ENCODE results near the gene CHP2. TPM values are rescaled to one million over a fixed set of nuclear protein-coding genes. Genes with fewer than 3 reads are reported as not detected.
"Not testable (repeated sequence)": the region's sequence is repeated elsewhere in the genome, so short reads cannot be mapped to it uniquely, and the experiment has no call there.

CHP2 gene
- total RNA-seq, 3 donors from 2014 or later = 97.5 to 432 (median 101) TPM

GRCh38 chr16:23724785-23725131 lies 30.1 kb upstream of the CHP2 start:
- Histone ChIP-seq H3K36me3 (ENCODE audit: low read depth) (no peaks in the 10 kb centered on the region), H3K4me1 (ENCODE audit: low read depth) (peaks cover 2% of the 10 kb centered on the region), H3K9me3 (peaks cover 4% of the 10 kb centered on the region), H3K4me3 (no peak overlapping the region)
- no peak for TF ChIP-seq CTCF (IDR thresholded peaks at IDR 0.05)
- DNase-seq (no peak), ATAC-seq (no peak)
- intact Hi-C loops (cut with DNase I, micrococcal nuclease) = no loop called here

DNA sequence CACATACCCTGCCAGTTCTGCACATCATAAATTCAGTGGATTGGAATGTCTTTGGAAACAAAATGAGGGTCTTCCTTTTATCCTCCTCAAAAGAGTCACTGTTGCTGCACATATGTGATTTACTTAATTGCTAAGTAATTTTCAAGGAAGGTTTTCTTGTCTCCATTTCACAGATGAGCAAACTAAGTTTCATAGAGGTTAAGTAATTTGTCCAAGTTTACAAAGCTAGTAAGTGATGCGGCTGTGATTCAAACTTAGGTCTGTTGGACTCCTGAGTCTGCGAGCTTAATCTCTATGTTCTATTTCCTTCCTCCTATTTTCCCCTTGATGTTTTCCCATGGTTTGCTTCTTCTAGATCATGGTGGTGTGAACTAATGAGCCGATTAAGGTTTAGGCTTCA lies 28.1 kb upstream of the CHP2 start:
- no peak for TF ChIP-seq CTCF (IDR thresholded peaks at IDR 0.05)
- ATAC-seq = no peak

GRCh38 chr16:23728112-23728477 lies 26.7 kb upstream of the CHP2 start:
- intact Hi-C loops (cut with DNase I, micrococcal nuclease) = no loop called here
- DNase-seq = no peak
- peaks cover 9% of the 10 kb centered on the region for H3K4me1 ChIP-seq (ENCODE audit: low read depth)
- H3K9me3 ChIP-seq = no peaks in the 10 kb centered on the region
- no peaks in the 10 kb centered on the region for H3K36me3 ChIP-seq (ENCODE audit: low read depth)
- no peak for TF ChIP-seq CTCF (IDR thresholded peaks at IDR 0.05)
- no peak for ATAC-seq
- no peak overlapping the region for H3K4me3 ChIP-seq

More for the DNA sequence above, 28.1 kb upstream of the CHP2 start:
- peaks cover 4% of the 10 kb centered on the region for H3K9me3 ChIP-seq
- DNase-seq = no peak
- intact Hi-C loops (cut with DNase I, micrococcal nuclease) = no loop called here
- H3K36me3 ChIP-seq (ENCODE audit: low read depth) = no peaks in the 10 kb centered on the region
- H3K4me3 ChIP-seq = no peak overlapping the region
- H3K4me1 ChIP-seq (ENCODE audit: low read depth) = peaks cover 9% of the 10 kb centered on the region

DNA sequence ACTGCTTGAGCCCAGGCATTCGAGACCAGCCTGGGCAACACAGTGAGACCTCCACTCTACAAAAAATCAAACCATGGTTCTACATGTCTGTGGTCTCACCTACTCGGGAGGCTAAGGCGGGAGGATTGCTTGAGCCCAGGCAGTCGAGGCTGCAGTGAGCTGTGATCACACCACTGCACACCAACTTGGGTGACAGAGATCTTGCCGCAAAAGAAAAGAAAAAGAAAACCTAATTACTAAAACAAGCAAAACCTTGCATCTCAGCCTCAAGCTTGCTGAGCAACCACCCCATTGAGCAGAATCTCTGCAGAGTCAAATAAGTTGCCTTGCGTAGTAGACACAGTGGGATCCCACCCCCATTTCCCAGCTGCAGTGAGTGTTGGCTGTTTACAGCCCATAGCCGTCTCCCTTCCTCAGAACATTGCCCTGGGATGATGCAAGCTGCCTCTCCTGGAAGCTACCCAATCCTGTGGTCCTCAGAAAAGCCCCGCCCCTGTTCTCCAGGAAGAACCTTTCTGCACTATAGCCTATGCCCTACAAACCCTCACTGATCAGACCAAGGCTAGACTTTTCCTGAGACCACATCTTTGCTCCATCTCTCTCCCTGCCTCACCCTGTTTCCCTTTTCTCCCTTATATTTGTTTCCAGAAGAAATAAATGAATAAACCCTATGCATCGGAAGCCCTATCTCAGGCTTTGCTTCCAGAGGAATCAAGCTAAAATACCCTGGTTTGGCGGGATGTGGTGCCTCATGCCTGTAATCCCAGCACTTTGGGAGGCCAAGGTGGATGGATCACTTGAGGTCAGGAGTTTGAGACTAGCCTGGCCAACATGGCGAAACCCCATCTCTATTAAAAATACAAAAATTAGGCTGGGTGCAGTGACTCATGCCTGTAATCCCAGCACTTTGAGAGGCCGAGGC lies 25.1 kb upstream of the CHP2 start:
- no peaks in the 10 kb centered on the region for H3K9me3 ChIP-seq
- intact Hi-C loops (cut with DNase I, micrococcal nuclease) = loop anchor here in 1 of 2 donors (10.0 kb wide), 1 partner anchor 285 kb away; no protein-coding TSS in a partner anchor
- peaks cover 9% of the 10 kb centered on the region for H3K4me1 ChIP-seq (ENCODE audit: low read depth)
- H3K36me3 ChIP-seq (ENCODE audit: low read depth) = no peaks in the 10 kb centered on the region
- peak; percentile 98 for ATAC-seq
- H3K4me3 ChIP-seq = no peak overlapping the region
- DNase-seq = peak; percentile 74 to 85 (median 76)
- TF ChIP-seq CTCF (IDR thresholded peaks at IDR 0.05) = no peak

DNA sequence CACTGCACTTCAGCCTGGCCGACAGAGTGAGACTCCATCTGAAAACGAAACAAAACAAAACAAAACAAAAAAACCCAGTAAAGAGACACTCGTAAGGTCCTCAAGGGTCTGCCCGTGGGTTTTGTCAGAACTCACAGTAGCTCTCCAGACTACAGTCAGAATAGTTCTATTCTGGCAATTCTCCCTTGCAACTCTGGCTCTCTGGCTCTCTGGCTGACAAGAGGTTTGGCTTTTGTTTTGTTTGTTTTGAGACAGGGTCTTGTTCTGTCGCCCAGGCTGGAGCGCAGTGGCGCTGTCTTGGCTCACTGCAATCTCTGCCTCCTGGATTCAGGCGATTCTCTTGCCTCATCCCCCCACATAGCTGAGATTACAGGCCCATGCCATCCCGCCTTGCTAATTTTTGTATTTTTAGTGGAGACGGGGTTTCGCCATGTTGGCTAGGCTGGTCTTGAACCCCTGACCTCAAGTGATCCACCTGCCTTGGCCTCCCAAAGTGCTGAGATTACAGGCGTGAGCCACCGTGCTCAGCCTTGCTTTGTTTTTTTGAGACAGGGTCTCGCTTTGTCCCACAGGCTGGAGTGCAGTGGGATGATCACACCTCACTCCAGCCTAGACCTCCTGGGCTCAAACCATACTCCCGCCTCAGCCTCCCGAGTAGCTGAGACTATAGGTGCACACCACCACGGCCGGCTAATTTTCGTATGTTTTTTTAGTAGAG lies 20.5 kb upstream of the CHP2 start:
- Histone ChIP-seq H3K9me3 (no peaks in the 10 kb centered on the region), H3K4me1 (ENCODE audit: low read depth) (peaks cover 9% of the 10 kb centered on the region), H3K4me3 (no peak overlapping the region), H3K36me3 (ENCODE audit: low read depth) (no peaks in the 10 kb centered on the region)
- ATAC-seq (no peak), DNase-seq (no peak)
- intact Hi-C loops (cut with DNase I, micrococcal nuclease) = loop anchor here in 1 of 2 donors (10.0 kb wide), 1 partner anchor 280 kb away; no protein-coding TSS in a partner anchor
- TF ChIP-seq CTCF (IDR thresholded peaks at IDR 0.05) = no peak

- not testable (repeated sequence) for H3K4me1 ChIP-seq (ENCODE audit: low read depth); H3K9me3 ChIP-seq; ATAC-seq; DNase-seq; H3K36me3 ChIP-seq (ENCODE audit: low read depth); H3K4me3 ChIP-seq
- intact Hi-C loops (cut with DNase I, micrococcal nuclease) = loop anchor here in 1 of 2 donors (10.0 kb wide), 1 partner anchor 277 kb away; no protein-coding TSS in a partner anchor
These were observed 17.3 kb upstream of the CHP2 start for GRCh38 chr16:23737423-23738028.

Measured in mucosa of descending colon (tissue), 3 donors.